GM15510 (cell line): ENCODE measurements around the gene ANKRD12.

Source experiments
- POLR2A ChIP-seq: IDR thresholded peaks from 3 replicates; pipeline ENCODE4 v1.6.1; 2011; ENCODE audit warnings: borderline replicate concordance; ENCODE audit not compliant: insufficient read length; ENCODE audit errors: extremely low read depth

ANKRD12 gene

DNA sequence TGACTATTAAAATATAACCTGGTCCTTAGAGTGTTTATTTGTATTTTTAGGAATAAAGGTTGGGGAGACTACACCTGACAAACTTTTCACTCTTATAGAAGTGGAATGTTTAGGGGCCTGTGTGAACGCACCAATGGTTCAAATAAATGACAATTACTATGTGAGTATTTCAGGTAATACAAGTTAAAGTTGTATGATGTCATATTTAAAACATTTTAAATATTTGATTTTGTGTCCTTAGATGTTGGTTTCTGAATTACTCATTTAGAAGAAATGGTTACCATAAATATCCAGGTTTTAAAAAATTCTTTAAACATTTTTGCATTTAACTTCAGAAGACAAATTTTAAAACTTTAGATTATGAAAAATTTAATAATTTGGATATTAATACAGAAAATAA is 11.8 kb upstream of the ANKRD12 start:
- no peak for TF ChIP-seq POLR2A

GRCh38 chr18:9126337-9126736 is 10.2 kb upstream of the ANKRD12 start:
- no peak for TF ChIP-seq POLR2A

- no peak for TF ChIP-seq POLR2A
Observed at GRCh38 chr18:9130195-9130594, 6.4 kb upstream of the ANKRD12 start.

DNA sequence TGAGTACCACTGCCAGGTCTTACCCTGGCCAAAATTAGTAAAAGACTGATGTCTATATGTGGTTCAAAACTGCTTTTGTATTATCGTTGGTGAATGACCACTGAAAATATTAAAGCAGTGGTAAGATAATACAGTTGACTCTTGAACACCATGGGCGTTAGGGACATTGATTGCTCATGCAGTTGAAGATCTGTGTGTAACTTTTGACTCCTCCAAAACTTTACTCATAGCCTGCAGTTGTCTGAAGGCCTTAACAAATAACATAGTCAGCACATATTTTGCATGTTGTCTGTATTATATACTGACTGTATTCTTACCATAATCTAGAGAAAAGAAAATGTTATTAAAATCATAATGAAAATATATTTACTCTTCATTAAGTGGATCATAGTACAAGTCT is 5.8 kb upstream of the ANKRD12 start:
- TF ChIP-seq POLR2A: no peak

DNA sequence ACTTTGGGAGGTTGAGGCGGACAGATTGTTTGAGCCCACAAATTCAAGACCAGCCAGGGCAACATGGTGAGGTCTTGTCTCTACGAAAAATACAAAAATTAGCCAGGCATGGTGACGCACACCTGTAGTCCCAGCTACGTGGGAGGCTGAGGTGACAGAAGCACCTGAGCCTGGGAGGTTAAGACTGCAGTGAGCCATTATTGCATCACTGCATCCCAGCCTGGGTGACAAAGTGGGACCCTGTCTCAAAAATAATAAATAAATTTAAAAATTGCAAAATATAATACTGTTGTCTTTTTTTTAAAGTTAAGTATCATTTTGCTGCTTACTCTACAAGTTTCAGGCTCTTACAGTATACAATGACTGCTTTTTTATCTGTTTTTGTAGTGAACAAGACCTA is 4.0 kb upstream of the ANKRD12 start:
- TF ChIP-seq POLR2A: no peak

DNA sequence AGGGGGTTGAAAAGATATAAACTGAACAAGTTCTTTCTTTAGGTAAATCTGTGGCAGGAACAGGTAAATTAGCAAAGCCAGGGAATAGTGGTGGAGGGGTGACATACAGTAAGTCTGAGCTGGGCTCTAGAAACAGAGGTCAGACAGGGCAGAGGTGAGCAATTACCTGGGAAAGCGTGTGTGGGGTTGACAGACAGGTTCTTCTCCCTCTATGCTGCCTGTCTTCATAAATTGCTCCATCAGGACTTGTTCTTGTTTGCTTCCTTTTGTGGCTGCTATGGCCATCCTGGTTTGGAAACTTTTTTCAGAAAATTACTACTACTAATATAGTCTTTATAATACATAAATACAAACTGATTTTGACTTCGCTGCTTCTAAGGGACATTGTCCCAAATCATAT is 3.4 kb upstream of the ANKRD12 start:
- TF ChIP-seq POLR2A: no peak

DNA sequence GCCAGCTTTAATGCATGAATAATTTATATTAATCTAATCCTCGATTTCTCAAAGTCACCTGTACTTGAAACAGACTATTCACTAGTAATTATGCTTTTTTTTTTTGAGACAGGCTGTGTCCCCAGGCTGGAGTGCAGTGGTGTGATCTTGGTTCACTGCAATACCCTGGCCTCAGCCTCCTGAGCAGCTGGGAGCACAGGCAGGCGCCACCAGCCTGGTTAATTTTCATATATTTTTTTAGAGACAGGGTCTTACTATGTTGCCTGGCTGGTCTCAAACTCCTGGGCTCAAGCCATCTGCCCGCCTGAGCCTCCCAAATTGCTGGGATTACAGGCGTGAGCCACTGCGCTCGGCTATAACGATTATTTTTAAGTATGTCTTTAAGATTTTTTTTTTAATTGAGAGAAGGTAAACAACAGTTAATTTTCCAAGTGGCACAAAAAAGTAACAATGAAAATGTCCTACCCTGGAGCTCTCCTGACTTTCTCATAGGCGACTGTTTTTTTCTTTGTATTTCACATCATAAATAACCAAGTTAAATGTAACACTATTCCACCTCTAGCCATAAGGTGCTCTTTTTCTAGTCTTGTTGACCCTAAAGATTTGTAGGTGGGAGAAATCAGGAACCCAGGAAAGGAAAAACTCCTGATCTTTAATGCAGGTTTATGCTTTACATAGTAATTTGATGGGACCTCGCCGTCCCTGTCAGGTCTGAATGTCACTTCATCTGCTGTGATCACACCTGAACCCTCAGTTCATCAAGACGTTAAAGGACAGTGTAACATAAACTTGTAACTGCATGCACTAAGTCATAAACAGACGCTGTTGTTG is 1.3 kb upstream of the ANKRD12 start:
- TF ChIP-seq POLR2A: no peak

DNA sequence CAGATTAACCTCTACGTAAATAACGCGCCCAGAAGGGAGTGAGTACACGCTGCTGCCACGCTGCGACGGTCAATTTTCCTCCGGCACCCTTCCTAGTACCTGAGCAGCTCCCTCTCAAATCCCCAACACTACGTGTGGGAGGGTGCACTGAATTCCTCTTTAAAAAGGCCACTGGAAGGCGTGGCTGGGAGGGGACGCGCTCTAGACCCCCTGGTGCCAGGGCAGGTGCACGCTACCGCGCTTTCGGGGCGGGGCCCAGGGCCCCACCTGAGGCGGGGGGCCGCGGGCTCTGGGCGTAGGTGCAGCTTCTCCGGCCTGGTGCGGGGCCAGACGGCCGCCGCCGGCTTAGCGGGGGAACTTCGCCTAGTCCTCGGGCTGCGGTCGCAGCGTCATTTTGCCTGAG is 668 bp upstream of the ANKRD12 start:
- no peak for TF ChIP-seq POLR2A

- no peak for TF ChIP-seq POLR2A
Observed at GRCh38 chr18:9137168-9138066, 836 bp downstream of the ANKRD12 start.

- no peak for TF ChIP-seq POLR2A
Observed at GRCh38 chr18:9139400-9140039, 2.9 kb downstream of the ANKRD12 start.

DNA sequence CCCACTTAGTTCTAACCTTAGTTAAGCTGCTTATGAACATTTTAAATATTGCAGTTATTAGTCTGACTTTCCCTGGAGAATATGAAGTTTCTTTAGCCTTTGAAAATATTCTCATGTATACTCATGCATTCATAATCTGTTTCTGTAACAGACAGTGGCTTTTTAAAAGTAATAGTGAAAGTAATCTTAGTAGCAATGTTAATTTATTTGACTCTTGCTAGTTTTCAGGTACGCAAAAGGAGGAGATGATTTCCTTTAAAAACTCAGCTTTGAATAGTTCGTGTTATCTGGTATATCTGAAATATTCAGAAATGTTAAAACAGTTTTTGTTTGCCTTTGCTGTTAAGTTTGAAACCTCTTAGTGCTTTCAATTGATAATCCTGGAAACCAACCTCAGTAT is 3.8 kb downstream of the ANKRD12 start:
- no peak for TF ChIP-seq POLR2A

GRCh38 chr18:9140984-9141383 is 4.4 kb downstream of the ANKRD12 start:
- no peak for TF ChIP-seq POLR2A

- TF ChIP-seq POLR2A: no peak
Observed at GRCh38 chr18:9146224-9146623, 9.6 kb downstream of the ANKRD12 start.

DNA sequence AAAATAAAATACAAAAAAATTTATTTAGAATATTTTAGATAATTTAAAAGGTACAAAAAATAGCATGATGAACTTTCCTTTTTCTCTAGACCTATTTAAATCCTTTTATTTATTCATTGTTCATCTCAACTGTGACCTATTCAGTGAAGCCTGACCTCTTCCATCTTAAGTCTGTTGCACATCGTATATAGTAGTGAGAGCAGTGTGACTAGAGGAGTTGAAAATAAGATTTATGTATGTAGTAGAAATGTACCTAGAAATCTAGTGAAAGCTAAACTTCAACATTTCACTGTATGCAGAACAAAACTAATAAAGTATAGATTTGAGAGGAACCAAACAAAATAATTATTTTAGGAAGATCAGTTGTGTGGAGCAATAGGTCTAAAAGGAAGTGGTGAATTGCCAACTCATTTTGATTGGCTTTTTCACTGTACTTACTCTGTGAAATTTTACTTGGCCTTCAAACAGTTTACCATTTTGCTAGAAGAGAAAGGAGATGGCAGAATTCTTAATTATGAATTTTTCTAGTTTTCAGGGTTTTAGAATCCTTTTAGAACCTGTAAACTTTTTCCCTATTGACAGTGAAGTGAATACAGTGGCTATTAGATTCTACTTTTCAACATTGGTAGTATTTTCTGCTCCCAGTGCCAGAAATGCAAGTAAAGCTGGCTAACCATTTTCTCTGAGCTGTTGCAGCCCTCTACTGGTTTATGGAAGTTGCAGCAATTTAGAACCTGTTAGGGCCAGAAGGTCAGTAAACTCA is 11.0 kb downstream of the ANKRD12 start:
- TF ChIP-seq POLR2A: no peak
